ENCODE data around the gene CCDC83.

- no peak for TF ChIP-seq CTCF (IDR thresholded peaks at IDR 0.05)
- no peak for TF ChIP-seq POLR2A (IDR thresholded peaks at IDR 0.05)
Measured at GRCh38 chr11:85941380-85941973, 86.3 kb downstream of the CCDC83 start.

Data from lower leg skin (tissue), 3 donors.